H9 (cell line): Measurements from ENCODE around the gene SNURF. TPM values are rescaled to one million over a fixed set of nuclear protein-coding genes. Genes with fewer than 3 reads are reported as not detected.
A peak's percentile ranks its signal among the peaks of the same experiment; 100 is the strongest.

Source experiments
- DNase-seq: peaks from one replicate; pipeline ENCODE4 v3.0.0-alpha.2; 2017
- H2AFZ ChIP-seq: one replicate; pipeline ENCODE4 v1.6.1; 2013; ENCODE audit warnings: mild to moderate bottlenecking, low read length, control low read depth, moderate library complexity
- H2AK5ac ChIP-seq: 2 replicates; pipeline ENCODE4 v1.6.1; 2013; ENCODE audit warnings: low read length, control low read depth, mixed read lengths; ENCODE audit not compliant: insufficient read length
- H2BK120ac ChIP-seq: one replicate; pipeline ENCODE4 v1.6.1; 2013; ENCODE audit warnings: low read depth, mild to moderate bottlenecking, low read length, control low read depth, inconsistent platforms; ENCODE audit not compliant: poor library complexity, severe bottlenecking
- H2BK12ac ChIP-seq: 2 replicates; pipeline ENCODE4 v1.6.1; 2013; ENCODE audit warnings: low read length, control low read depth, mixed read lengths, low read depth; ENCODE audit not compliant: insufficient read length
- H2BK15ac ChIP-seq: 2 replicates; pipeline ENCODE4 v1.6.1; 2013; ENCODE audit warnings: low read depth, low read length, control low read depth
- H2BK20ac ChIP-seq: one replicate; pipeline ENCODE4 v1.6.1; 2013; ENCODE audit warnings: low read depth, mild to moderate bottlenecking, low read length, control low read depth, inconsistent platforms; ENCODE audit not compliant: poor library complexity, severe bottlenecking
- H2BK5ac ChIP-seq: 2 replicates; pipeline ENCODE4 v1.6.1; 2013; ENCODE audit warnings: low read length, control low read depth, mixed read lengths; ENCODE audit not compliant: insufficient read length
- H3K14ac ChIP-seq: 2 replicates; pipeline ENCODE4 v1.6.1; 2013; ENCODE audit warnings: low read length, control low read depth; ENCODE audit not compliant: insufficient read depth
- H3K18ac ChIP-seq: 2 replicates; pipeline ENCODE4 v1.6.1; 2013; ENCODE audit warnings: low read depth, mild to moderate bottlenecking, mixed read lengths, low read length, control low read depth; ENCODE audit not compliant: insufficient read length
- H3K23ac ChIP-seq: 2 replicates; pipeline ENCODE4 v1.6.1; 2013; ENCODE audit warnings: low read length, control low read depth, mixed read lengths, low read depth; ENCODE audit not compliant: insufficient read length
- H3K23me2 ChIP-seq: 2 replicates; pipeline ENCODE4 v1.6.1; 2013; ENCODE audit warnings: low read depth, mild to moderate bottlenecking, mixed read lengths, low read length, control low read depth; ENCODE audit not compliant: insufficient read length, poor library complexity, severe bottlenecking
- H3K27ac ChIP-seq: 2 replicates; pipeline ENCODE4 v1.5.1; 2013; ENCODE audit warnings: low read length, control low read depth, mixed read lengths, low read depth; ENCODE audit not compliant: insufficient read length
- H3K27me3 ChIP-seq: 2 replicates; pipeline ENCODE4 v1.6.1; 2013; ENCODE audit warnings: low read length, control low read depth, inconsistent platforms; ENCODE audit not compliant: insufficient read depth
- H3K4ac ChIP-seq: 2 replicates; pipeline ENCODE4 v1.6.1; 2013; ENCODE audit warnings: low read depth, mild to moderate bottlenecking, control low read depth, inconsistent platforms, low read length, moderate library complexity
- H3K4me1 ChIP-seq: 2 replicates; pipeline ENCODE4 v1.6.1; 2013; ENCODE audit warnings: low read length, control low read depth, inconsistent platforms; ENCODE audit not compliant: insufficient read depth
- H3K4me2 ChIP-seq: 2 replicates; pipeline ENCODE4 v1.6.1; 2013; ENCODE audit warnings: low read length, control low read depth, mixed read lengths; ENCODE audit not compliant: insufficient read length, insufficient read depth
- H3K56ac ChIP-seq: 2 replicates; pipeline ENCODE4 v1.6.1; 2013; ENCODE audit warnings: low read depth, mild to moderate bottlenecking, mixed read lengths, low read length, control low read depth; ENCODE audit not compliant: insufficient read length
- H3K79me1 ChIP-seq: 2 replicates; pipeline ENCODE4 v1.6.1; 2013; ENCODE audit warnings: low read depth, mild to moderate bottlenecking, moderate library complexity, low read length, control low read depth, inconsistent platforms; ENCODE audit not compliant: insufficient read depth, poor library complexity, severe bottlenecking
- H3K79me2 ChIP-seq: 2 replicates; pipeline ENCODE4 v1.6.1; 2013; ENCODE audit warnings: low read length, control low read depth, inconsistent platforms; ENCODE audit not compliant: insufficient read depth
- H3K9ac ChIP-seq: 2 replicates; pipeline ENCODE4 v1.6.1; 2013; ENCODE audit warnings: low read length, control low read depth, mixed read lengths; ENCODE audit not compliant: insufficient read length; ENCODE audit errors: extremely low read depth
- H3K9me3 ChIP-seq: one replicate; pipeline ENCODE4 v1.6.1; 2013; ENCODE audit warnings: low read depth, low read length, inconsistent platforms; ENCODE audit not compliant: control insufficient read depth
- H3T11ph ChIP-seq: one replicate; pipeline ENCODE4 v1.6.1; 2013; ENCODE audit warnings: mild to moderate bottlenecking, low read length, control low read depth, inconsistent platforms
- H4K20me1 ChIP-seq: one replicate; pipeline ENCODE4 v1.6.1; 2013; ENCODE audit not compliant: control insufficient read depth, insufficient read length, insufficient read depth
- H4K5ac ChIP-seq: 2 replicates; pipeline ENCODE4 v1.6.1; 2013; ENCODE audit warnings: low read depth, mild to moderate bottlenecking, mixed read lengths, low read length, control low read depth; ENCODE audit not compliant: insufficient read length
- H4K8ac ChIP-seq: replicated peaks from 2 replicates; pipeline ENCODE4 v1.6.1; 2013; ENCODE audit warnings: low read length, control low read depth, mixed read lengths, low read depth; ENCODE audit not compliant: insufficient read length
- H4K91ac ChIP-seq: 2 replicates; pipeline ENCODE4 v1.6.1; 2013; ENCODE audit warnings: low read depth, mild to moderate bottlenecking, moderate library complexity, mixed read lengths, low read length, control low read depth; ENCODE audit not compliant: insufficient read length
- H3K27ac Mint-ChIP-seq, 3 experiments: 2 replicates in 2 of 3; 3 replicates in 1 of 3; pipeline ENCODE4 v1.8.0; 2020 to 2021; ENCODE audit warnings: mixed read lengths in 3 of 3, mild to moderate bottlenecking in 1 of 3, moderate library complexity in 1 of 3
- H3K27me3 Mint-ChIP-seq: 2 replicates; pipeline ENCODE4 v1.8.0; 2021; ENCODE audit warnings: low read depth, mild to moderate bottlenecking, moderate library complexity, mixed read lengths
- H3K36me3 Mint-ChIP-seq, 3 experiments: 2 replicates in 2 of 3; 3 replicates in 1 of 3; pipeline ENCODE4 v1.8.0; 2020 to 2021; ENCODE audit warnings: low read depth in 3 of 3, mixed read lengths in 3 of 3; ENCODE audit not compliant: insufficient read depth in 1 of 3
- H3K4me1 Mint-ChIP-seq, 2 experiments: 2 replicates each; pipeline ENCODE4 v1.8.0; 2020; ENCODE audit warnings: mixed read lengths in 2 of 2
- H3K4me3 Mint-ChIP-seq, 2 experiments: 2 replicates in 1 of 2; 3 replicates in 1 of 2; pipeline ENCODE4 v1.8.0; 2020 to 2021; ENCODE audit warnings: mild to moderate bottlenecking in 2 of 2, mixed read lengths in 2 of 2, moderate library complexity in 1 of 2
- H3K9me3 Mint-ChIP-seq, 2 experiments: 2 replicates in 1 of 2; 3 replicates in 1 of 2; pipeline ENCODE4 v1.8.0; 2020; ENCODE audit warnings: mild to moderate bottlenecking in 2 of 2, mixed read lengths in 2 of 2, moderate library complexity in 1 of 2
- CTCF ChIP-seq: fragments of 200-600 bp; sonication (generic); conservative IDR thresholded peaks from 3 replicates; pipeline ENCODE4 v1.8.0; 2021; ENCODE audit warnings: antibody characterized with exemption, mild to moderate bottlenecking
- WGBS: extraction: QIAGEN DNeasy Blood & Tissue Kit; methylation state at CpG from one replicate; pipeline ENCODE4 v1.1.7; 2013; ENCODE audit warnings: missing lambda C conversion rate, low lambda C conversion rate, mixed read lengths; ENCODE audit not compliant: insufficient read length; ENCODE audit errors: extremely low coverage; 5-methylcytosine and 5-hydroxymethylcytosine counted together
- total RNA-seq: library from RNA; stranded (reverse); gene quantifications from 2 replicates; pipeline ENCODE4 v1.2.1, GENCODE V29; 2021

SNURF gene
- total RNA-seq, 1 experiment from 2014 or later, result 134 TPM

- DNase-seq, result no peak
- Histone ChIP-seq H4K20me1 (no peaks in the 10 kb centered on the region), H3K14ac (no peak overlapping the region), H2BK15ac (no peak overlapping the region), H3K56ac (no peak overlapping the region), H2BK20ac (no peak overlapping the region), H3K23me2 (no peaks in the 10 kb centered on the region), H3K18ac (no peak overlapping the region), H4K91ac (no peak overlapping the region), H3K79me2 (peaks cover 11% of the 10 kb centered on the region; the same call in 1 of the 2 replicates), H4K5ac (no peak overlapping the region), H4K8ac (no peak overlapping the region), H3K4me2 (no peak overlapping the region), H3K4me1 (no peaks in the 10 kb centered on the region), H3K23ac (no peak overlapping the region), H2BK120ac (no peak overlapping the region), H3K4ac (no peak overlapping the region), H3T11ph (no peak overlapping the region), H3K9me3 (peaks cover 14% of the 10 kb centered on the region), H2BK5ac (no peak overlapping the region), H3K27me3 (no peaks in the 10 kb centered on the region), H3K9ac (no peak overlapping the region), H2AFZ (no peak overlapping the region), H2AK5ac (no peak overlapping the region), H3K79me1 (no peaks in the 10 kb centered on the region), H2BK12ac (no peak overlapping the region), H3K27ac (no peak overlapping the region)
- H3K4me3 Mint-ChIP-seq, result no peak overlapping the region
- peaks cover 49 to 87% (median 80%) of the 10 kb centered on the region in 3 experiments for H3K36me3 Mint-ChIP-seq
- TF ChIP-seq CTCF, result no peak
- peaks cover 2 to 20% of the 10 kb centered on the region in 2 experiments; a peak in 3 of 4 replicates for H3K4me1 Mint-ChIP-seq
- no CpG with 5 or more reads among the region's 3 CpGs for WGBS
- H3K27ac Mint-ChIP-seq, result peak overlapping the region in 1 of 3 experiments; percentile 21; a peak in 1 of 7 replicates
- H3K9me3 Mint-ChIP-seq, result peaks cover 51 to 63% of the 10 kb centered on the region in 2 experiments
- H3K27me3 Mint-ChIP-seq, result peaks cover 2% of the 10 kb centered on the region
These were observed 16.3 kb downstream of the SNURF start for GRCh38 chr15:24971052-24971451.
